HEK293 (cell line): ENCODE results near the gene SMARCA2.

Experiments
- CTCF ChIA-PET: fragments of 350-600 bp; formaldehyde crosslinking; extraction: SDS; loops from one replicate; lab custom pipeline; 2021; ENCODE audit warnings: antibody characterized with exemption; lab: Yijun Ruan, JAX
- POLR2A ChIA-PET: fragments of 300-600 bp; formaldehyde crosslinking; extraction: SDS; loops from one replicate; lab custom pipeline; 2020; ENCODE audit warnings: antibody characterized with exemption, inconsistent platforms; lab: Yijun Ruan, JAX
- H3K27ac ChIP-seq: fragments of 200-500 bp; sonication (Bioruptor generic); 2 replicates; pipeline ENCODE4 v1.5.1; 2014; ENCODE audit warnings: low read depth, low read length, control low read depth, inconsistent platforms; ENCODE audit errors: extremely low read depth
- H3K36me3 ChIP-seq, 2 experiments: fragments of 200-500 bp in 1 of 2; sonication (Bioruptor generic) in 1 of 2; 1 replicate in 1 of 2; 2 replicates in 1 of 2; pipeline ENCODE4 v1.5.1; 2014 to 2017; ENCODE audit warnings: inconsistent platforms in 2 of 2, low read length in 2 of 2; ENCODE audit not compliant: control insufficient read depth in 2 of 2, insufficient read depth in 1 of 2
- H3K4me1 ChIP-seq: fragments of 200-500 bp; sonication (Bioruptor generic); 2 replicates; pipeline ENCODE4 v1.5.1; 2014; ENCODE audit warnings: mild to moderate bottlenecking, low read length, inconsistent platforms; ENCODE audit not compliant: control insufficient read depth, insufficient read depth
- H3K4me3 ChIP-seq: 2 replicates; pipeline ENCODE4 v1.5.1; 2011; ENCODE audit warnings: low read depth, mild to moderate bottlenecking, control low read depth, low read length, moderate library complexity
- H3K9me3 ChIP-seq: fragments of 200-500 bp; sonication (Bioruptor generic); 2 replicates; pipeline ENCODE4 v1.5.1; 2014; ENCODE audit warnings: low read depth, low read length, inconsistent platforms; ENCODE audit not compliant: control insufficient read depth, insufficient read depth
- EGR2 ChIP-seq: fragments of 450-650 bp; formaldehyde crosslinking; IDR thresholded peaks from 2 replicates; pipeline ENCODE4 v1.5.1; 2016; ENCODE audit warnings: low read depth, missing biosample characterization, missing genetic modification characterization
- GLI4 ChIP-seq: fragments of 450-650 bp; formaldehyde crosslinking; IDR thresholded peaks from 2 replicates; pipeline ENCODE4 v1.5.1; 2016; ENCODE audit warnings: missing biosample characterization, missing genetic modification characterization
- GLIS1 ChIP-seq: fragments of 450-650 bp; formaldehyde crosslinking; IDR thresholded peaks from 2 replicates; pipeline ENCODE4 v1.5.1; 2016; ENCODE audit warnings: missing biosample characterization, missing genetic modification characterization
- RBAK ChIP-seq: fragments of 450-650 bp; formaldehyde crosslinking; IDR thresholded peaks from 2 replicates; pipeline ENCODE4 v1.5.1; 2016; ENCODE audit warnings: missing biosample characterization, missing genetic modification characterization
- YY2 ChIP-seq: fragments of 450-650 bp; formaldehyde crosslinking; IDR thresholded peaks from 2 replicates; pipeline ENCODE4 v1.5.1; 2016; ENCODE audit warnings: missing biosample characterization, missing genetic modification characterization
- ZBTB10 ChIP-seq: fragments of 450-650 bp; formaldehyde crosslinking; IDR thresholded peaks from 2 replicates; pipeline ENCODE4 v1.5.1; 2016; ENCODE audit warnings: missing biosample characterization, missing genetic modification characterization
- ZBTB8A ChIP-seq: fragments of 450-650 bp; formaldehyde crosslinking; IDR thresholded peaks from 2 replicates; pipeline ENCODE4 v1.5.1; 2016; ENCODE audit warnings: missing biosample characterization, missing genetic modification characterization
- ZFHX2 ChIP-seq: fragments of 450-650 bp; formaldehyde crosslinking; conservative IDR thresholded peaks from 2 replicates; pipeline ENCODE4 v1.5.1; 2016; ENCODE audit warnings: missing biosample characterization, missing genetic modification characterization
- ZNF133 ChIP-seq: fragments of 450-650 bp; formaldehyde crosslinking; IDR thresholded peaks from 2 replicates; pipeline ENCODE4 v1.5.1; 2016; ENCODE audit warnings: missing biosample characterization, missing genetic modification characterization
- ZNF155 ChIP-seq: fragments of 450-650 bp; formaldehyde crosslinking; IDR thresholded peaks from 2 replicates; pipeline ENCODE4 v1.5.1; 2016; ENCODE audit warnings: missing biosample characterization, missing genetic modification characterization
- ZNF184 ChIP-seq: fragments of 450-650 bp; IDR thresholded peaks from 2 replicates; pipeline ENCODE4 v1.5.1; 2018; ENCODE audit warnings: missing biosample characterization, mild to moderate bottlenecking, missing genetic modification characterization
- ZNF280C ChIP-seq: fragments of 450-650 bp; formaldehyde crosslinking; IDR thresholded peaks from 2 replicates; pipeline ENCODE4 v1.5.1; 2016; ENCODE audit warnings: missing biosample characterization, missing genetic modification characterization
- ZNF398 ChIP-seq: fragments of 450-650 bp; formaldehyde crosslinking; IDR thresholded peaks from 2 replicates; pipeline ENCODE4 v1.5.1; 2017; ENCODE audit warnings: missing biosample characterization, missing genetic modification characterization
- ZNF416 ChIP-seq: fragments of 450-650 bp; formaldehyde crosslinking; IDR thresholded peaks from 2 replicates; pipeline ENCODE4 v1.5.1; 2016; ENCODE audit warnings: missing biosample characterization, missing genetic modification characterization
- ZNF514 ChIP-seq: fragments of 450-650 bp; formaldehyde crosslinking; IDR thresholded peaks from 2 replicates; pipeline ENCODE4 v1.5.1; 2016; ENCODE audit warnings: missing biosample characterization, missing genetic modification characterization
- ZNF658 ChIP-seq: fragments of 450-650 bp; formaldehyde crosslinking; IDR thresholded peaks from 2 replicates; pipeline ENCODE4; 2016; ENCODE audit warnings: missing biosample characterization, missing genetic modification characterization
- ZNF792 ChIP-seq: fragments of 450-650 bp; formaldehyde crosslinking; IDR thresholded peaks from 2 replicates; pipeline ENCODE4 v1.5.1; 2016; ENCODE audit warnings: missing biosample characterization, missing genetic modification characterization
- ZSCAN5A ChIP-seq: fragments of 450-650 bp; formaldehyde crosslinking; IDR thresholded peaks from 2 replicates; pipeline ENCODE4 v1.5.1; 2016; ENCODE audit warnings: missing biosample characterization, missing genetic modification characterization

SMARCA2 gene

GRCh38 chr9:2047144-2047671 is 32.1 kb downstream of the SMARCA2 start:
- Histone ChIP-seq H3K9me3 (no peaks in the 10 kb centered on the region), H3K4me3 (no peak overlapping the region), H3K4me1 (no peaks in the 10 kb centered on the region), H3K36me3 (peaks cover 0 to 9% of the 10 kb centered on the region in 2 experiments; a peak in 1 of 3 replicates), H3K27ac (no peak overlapping the region)
- TF ChIP-seq ZNF155 (tag by site-specific recombination) (no peak), ZNF184 (tag by site-specific recombination) (no peak), ZNF133 (tag by site-specific recombination) (no peak), GLI4 (tag by site-specific recombination) (no peak), ZNF398 (tag by site-specific recombination) (no peak), ZFHX2 (tag by site-specific recombination) (no peak), EGR2 (tag by site-specific recombination) (no peak), ZNF514 (tag by site-specific recombination) (no peak), ZSCAN5A (tag by site-specific recombination) (no peak), ZNF416 (tag by site-specific recombination) (no peak), GLIS1 (tag by site-specific recombination) (no peak), RBAK (tag by site-specific recombination) (no peak), ZNF280C (tag by site-specific recombination) (no peak), YY2 (no peak), ZNF792 (tag by site-specific recombination) (no peak), ZNF658 (tag by site-specific recombination) (no peak), ZBTB10 (tag by site-specific recombination) (no peak)
- POLR2A ChIA-PET = no interaction called here
- CTCF ChIA-PET = interaction anchor here (1.0 kb wide), 1 partner anchor 40 kb away, joined by 3 read pairs; no protein-coding TSS in a partner anchor

GRCh38 chr9:2047916-2048315 is 32.8 kb downstream of the SMARCA2 start:
- ChIA-PET CTCF (interaction anchor here (1.0 kb wide), 1 partner anchor 39 kb away, joined by 3 read pairs; no protein-coding TSS in a partner anchor), POLR2A (no interaction called here)
- Histone ChIP-seq H3K27ac (no peak overlapping the region), H3K4me3 (no peak overlapping the region), H3K9me3 (no peaks in the 10 kb centered on the region), H3K4me1 (no peaks in the 10 kb centered on the region), H3K36me3 (peaks cover 0 to 9% of the 10 kb centered on the region in 2 experiments; a peak in 1 of 3 replicates)
- TF ChIP-seq ZNF184 (tag by site-specific recombination) (no peak), ZBTB8A (no peak)
